Measurements from ENCODE around the gene BMPER.

BMPER gene

GRCh38 chr7:33973231-33974015 lies 68.1 kb downstream of the BMPER start:
- FAIRE-seq: no peak

- no peak for FAIRE-seq
These were observed 74.0 kb downstream of the BMPER start for GRCh38 chr7:33979300-33979806.

- no peak for FAIRE-seq
These were observed 74.5 kb downstream of the BMPER start for GRCh38 chr7:33979807-33980355.

- no peak for FAIRE-seq
These were observed 75.9 kb downstream of the BMPER start for GRCh38 chr7:33981226-33981625.

- no peak for FAIRE-seq
These were observed 76.5 kb downstream of the BMPER start for GRCh38 chr7:33981671-33982424.

GRCh38 chr7:33982425-33982786 lies 77.1 kb downstream of the BMPER start:
- FAIRE-seq: no peak

- no peak for FAIRE-seq
These were observed 81.1 kb downstream of the BMPER start for GRCh38 chr7:33986451-33986850.

- no peak for FAIRE-seq
These were observed 81.9 kb downstream of the BMPER start for GRCh38 chr7:33986951-33987947.

- no peak for FAIRE-seq
These were observed 91.6 kb downstream of the BMPER start for GRCh38 chr7:33996899-33997298.

- FAIRE-seq: no peak
These were observed 93.1 kb downstream of the BMPER start for GRCh38 chr7:33998476-33998875.

- no peak for FAIRE-seq
These were observed 105.8 kb downstream of the BMPER start for GRCh38 chr7:34011017-34011695.

GRCh38 chr7:34011696-34012095 lies 106.4 kb downstream of the BMPER start:
- FAIRE-seq: no peak

GRCh38 chr7:34013421-34013820 lies 108.1 kb downstream of the BMPER start:
- no peak for FAIRE-seq

- no peak for FAIRE-seq
These were observed 110.3 kb downstream of the BMPER start for GRCh38 chr7:34015651-34016050.

GRCh38 chr7:34016876-34017275 lies 111.5 kb downstream of the BMPER start:
- FAIRE-seq: no peak

GRCh38 chr7:34019301-34019790 lies 114.0 kb downstream of the BMPER start:
- FAIRE-seq: no peak

GRCh38 chr7:34022626-34023025 lies 117.3 kb downstream of the BMPER start:
- FAIRE-seq: no peak

- FAIRE-seq: no peak
These were observed 120.3 kb downstream of the BMPER start for GRCh38 chr7:34025600-34025999.

- no peak for FAIRE-seq
These were observed 121.3 kb downstream of the BMPER start for GRCh38 chr7:34026481-34027190.

GRCh38 chr7:34031156-34031555 lies 125.8 kb downstream of the BMPER start:
- FAIRE-seq: no peak

GRCh38 chr7:34034728-34035127 lies 129.4 kb downstream of the BMPER start:
- FAIRE-seq: no peak

Data from colon (tissue), 2 donors.